PC-3 (cell line): ENCODE measurements around the gene PNLIPRP3. TPM values are rescaled to one million over a fixed set of nuclear protein-coding genes. Genes with fewer than 3 reads are reported as not detected.

ENCODE experiments used
- ATAC-seq: fragments of 200-7000 bp; cut with Tn5 transposase; 2 replicates; pipeline ENCODE4 v1.9.1; 2020; ENCODE audit warnings: mild to moderate bottlenecking, moderate library complexity
- BruUV-seq: library from RNA; stranded (reverse); fragments of 400-500 nt; replicated peaks from 2 replicates; lab custom pipeline; 2021; lab: Mats Ljungman, UMichigan
- CTCF ChIA-PET: fragments of 300-600 bp; sonication (Branson Sonifier 250); formaldehyde crosslinking; loops from one replicate; lab custom pipeline; 2022; ENCODE audit warnings: antibody characterized with exemption; lab: Charles Lee
- POLR2A ChIA-PET: fragments of 300-600 bp; sonication (Branson Sonifier 250); formaldehyde crosslinking; loops from one replicate; lab custom pipeline; 2022; ENCODE audit warnings: antibody characterized with exemption; ENCODE audit not compliant: unreplicated experiment; lab: Charles Lee
- DNase-seq: peaks from one replicate; pipeline ENCODE4 v3.0.0-alpha.2; 2015
- H2AFZ ChIP-seq: fragments of 300-600 bp; sonication (generic); 2 replicates; pipeline ENCODE4 v1.6.0; 2016; ENCODE audit warnings: antibody characterized with exemption, low read length
- H3F3A ChIP-seq: fragments of 300-600 bp; sonication (generic); one replicate; pipeline ENCODE4 v1.6.0; 2017; ENCODE audit warnings: antibody characterized with exemption, low read length, control low read depth, mild to moderate bottlenecking; ENCODE audit not compliant: unreplicated experiment
- H3K27ac ChIP-seq: fragments of 300-600 bp; sonication (generic); 2 replicates; pipeline ENCODE4 v1.5.1; 2016; ENCODE audit warnings: mild to moderate bottlenecking, low read length
- H3K27me3 ChIP-seq: fragments of 300-600 bp; sonication (generic); 2 replicates; pipeline ENCODE4 v1.6.1; 2016; ENCODE audit warnings: low read length, mixed read lengths
- H3K36me3 ChIP-seq: fragments of 300-600 bp; sonication (generic); 2 replicates; pipeline ENCODE4 v1.6.1; 2016; ENCODE audit warnings: low read depth, mixed run types, low read length, mixed read lengths
- H3K4me1 ChIP-seq: fragments of 300-600 bp; sonication (generic); 2 replicates; pipeline ENCODE4 v1.5.1; 2016; ENCODE audit warnings: low read length; ENCODE audit not compliant: insufficient read depth
- H3K4me2 ChIP-seq: fragments of 300-600 bp; sonication (generic); 2 replicates; pipeline ENCODE4 v1.6.0; 2016; ENCODE audit warnings: low read length
- H3K4me3 ChIP-seq: fragments of 300-600 bp; sonication (generic); 2 replicates; pipeline ENCODE4 v1.5.1; 2016; ENCODE audit warnings: mild to moderate bottlenecking, low read length, mixed read lengths
- H3K79me2 ChIP-seq: fragments of 300-600 bp; sonication (generic); 2 replicates; pipeline ENCODE4 v1.6.1; 2017; ENCODE audit warnings: low read length, mixed read lengths
- H3K9ac ChIP-seq: fragments of 300-600 bp; sonication (generic); 2 replicates; pipeline ENCODE4 v1.6.0; 2016; ENCODE audit warnings: mild to moderate bottlenecking, low read length
- H3K9me2 ChIP-seq: fragments of 300-600 bp; sonication (generic); replicated peaks from 2 replicates; pipeline ENCODE4 v1.6.1; 2016; ENCODE audit warnings: mixed run types, low read length, mixed read lengths
- H3K9me3 ChIP-seq: fragments of 300-600 bp; sonication (generic); 2 replicates; pipeline ENCODE4 v1.6.1; 2016; ENCODE audit warnings: low read length, mixed read lengths
- H4K20me1 ChIP-seq: fragments of 300-600 bp; sonication (generic); 2 replicates; pipeline ENCODE4 v1.6.1; 2016; ENCODE audit warnings: low read length, mixed read lengths
- CTCF ChIP-seq: fragments of 300-600 bp; sonication (generic); conservative IDR thresholded peaks from 2 replicates; pipeline ENCODE4 v1.5.1; 2017; ENCODE audit warnings: antibody characterized with exemption, low read depth, mild to moderate bottlenecking, low read length
- EZH2 ChIP-seq: fragments of 300-600 bp; sonication (generic); IDR thresholded peaks from one replicate; pipeline ENCODE4 v1.6.1; 2017; ENCODE audit warnings: antibody characterized with exemption, mild to moderate bottlenecking, low read length; ENCODE audit not compliant: unreplicated experiment
- EZH2phosphoT487 ChIP-seq: fragments of 300-600 bp; sonication (generic); IDR thresholded peaks from 2 replicates; pipeline ENCODE4 v1.6.1; 2018; ENCODE audit warnings: mild to moderate bottlenecking, antibody characterized with exemption, low read length, borderline replicate concordance
- intact Hi-C: fragments of 100-400 bp; cut with micrococcal nuclease; formaldehyde crosslinking; loops from 2 replicates; pipeline ENCODE4 v1.9.0; 2023
- total RNA-seq: library from RNA; depleted of rRNA; stranded (reverse); fragments of >200 nt; gene quantifications from 2 replicates; pipeline ENCODE4 v1.2.3, GENCODE V29; 2014

The PNLIPRP3 gene
- total RNA-seq, 1 experiment from 2014 or later = not detected

GRCh38 chr10:116451711-116452337 is 24.2 kb downstream of the PNLIPRP3 start:
- Histone ChIP-seq H4K20me1 (no peaks in the 10 kb centered on the region), H3K4me1 (no peaks in the 10 kb centered on the region), H3K4me2 (no peak overlapping the region), H3F3A (no peaks in the 10 kb centered on the region), H3K27ac (no peak overlapping the region), H2AFZ (no peak overlapping the region), H3K36me3 (no peaks in the 10 kb centered on the region), H3K9me2 (no peaks in the 10 kb centered on the region), H3K79me2 (no peaks in the 10 kb centered on the region), H3K27me3 (no peaks in the 10 kb centered on the region), H3K9me3 (no peaks in the 10 kb centered on the region), H3K4me3 (no peak overlapping the region), H3K9ac (no peak overlapping the region)
- no TSS peak for BruUV-seq
- no peak for ATAC-seq
- POLR2A ChIA-PET = no interaction called here
- DNase-seq = no peak
- CTCF ChIA-PET = no interaction called here
- TF ChIP-seq CTCF = no peak
- no peak for TF ChIP-seq EZH2
- TF ChIP-seq EZH2phosphoT487 = no peak
- intact Hi-C loops = no loop called here

DNA sequence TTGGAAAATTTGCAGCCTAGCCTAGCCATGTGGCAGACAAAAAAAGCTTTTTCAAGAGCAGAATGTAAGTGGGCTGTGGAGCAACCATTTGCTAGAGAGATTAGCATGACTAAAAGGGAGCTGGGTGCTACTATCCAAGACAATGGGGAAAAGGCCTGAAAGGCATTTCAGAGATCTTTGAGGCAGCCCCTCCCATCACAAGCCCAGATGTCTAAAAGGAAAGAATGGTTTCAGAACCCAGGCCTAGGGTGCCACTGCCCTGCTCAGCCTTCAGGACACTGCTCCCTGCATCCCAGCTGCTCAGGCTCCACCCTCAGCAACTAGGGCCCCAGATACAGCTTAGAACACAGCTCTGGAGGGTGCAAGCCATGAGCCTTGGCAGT is 24.7 kb downstream of the PNLIPRP3 start:
- no peak overlapping the region for H3K4me3 ChIP-seq
- no peaks in the 10 kb centered on the region for H4K20me1 ChIP-seq
- H3K27ac ChIP-seq = no peak overlapping the region
- H3K36me3 ChIP-seq = no peaks in the 10 kb centered on the region
- no peaks in the 10 kb centered on the region for H3K9me2 ChIP-seq
- ATAC-seq (no peak), DNase-seq (no peak)
- no peaks in the 10 kb centered on the region for H3F3A ChIP-seq
- H3K9me3 ChIP-seq = no peaks in the 10 kb centered on the region
- no peak overlapping the region for H3K9ac ChIP-seq
- H3K27me3 ChIP-seq = no peaks in the 10 kb centered on the region
- POLR2A ChIA-PET = no interaction called here
- BruUV-seq = no TSS peak
- CTCF ChIA-PET = no interaction called here
- H3K79me2 ChIP-seq = no peaks in the 10 kb centered on the region
- no peaks in the 10 kb centered on the region for H3K4me1 ChIP-seq
- TF ChIP-seq EZH2phosphoT487 = no peak
- no peak for TF ChIP-seq CTCF
- no peak for TF ChIP-seq EZH2
- intact Hi-C loops = no loop called here
- no peak overlapping the region for H2AFZ ChIP-seq
- H3K4me2 ChIP-seq = no peak overlapping the region

DNA sequence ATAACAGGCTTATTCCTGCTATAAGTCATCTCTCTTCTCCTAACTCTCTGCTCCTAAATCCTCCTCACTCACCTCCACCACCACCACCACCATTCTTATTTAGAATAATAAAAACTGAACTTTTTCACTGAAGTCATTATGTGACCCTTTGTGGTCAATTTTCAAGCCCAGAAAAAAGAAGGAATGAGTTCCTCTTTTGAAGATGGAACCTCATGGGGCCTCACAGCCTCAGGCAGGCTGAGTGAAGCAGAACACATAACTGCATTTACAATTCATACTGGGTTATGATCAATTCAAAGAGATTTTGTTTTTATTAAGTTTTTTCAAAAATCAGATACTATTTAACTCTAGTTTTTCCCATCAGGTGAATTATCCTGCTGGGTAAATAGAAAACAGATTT is 29.8 kb downstream of the PNLIPRP3 start:
- Histone ChIP-seq H3K9me2 (no peaks in the 10 kb centered on the region), H3K9ac (no peak overlapping the region), H2AFZ (no peak overlapping the region), H3K79me2 (no peaks in the 10 kb centered on the region), H4K20me1 (no peaks in the 10 kb centered on the region), H3F3A (no peaks in the 10 kb centered on the region), H3K36me3 (no peaks in the 10 kb centered on the region), H3K27ac (no peak overlapping the region), H3K9me3 (no peaks in the 10 kb centered on the region), H3K4me1 (no peaks in the 10 kb centered on the region), H3K4me3 (no peak overlapping the region), H3K27me3 (peaks cover 26% of the 10 kb centered on the region; the same call in 1 of the 2 replicates), H3K4me2 (no peak overlapping the region)
- DNase-seq = no peak
- ATAC-seq = no peak
- no TSS peak for BruUV-seq
- intact Hi-C loops = no loop called here
- CTCF ChIA-PET = no interaction called here
- no peak for TF ChIP-seq EZH2phosphoT487
- no peak for TF ChIP-seq EZH2
- no peak for TF ChIP-seq CTCF
- POLR2A ChIA-PET = no interaction called here
